GM12878 (cell line): ENCODE measurements around the gene PRCC. TPM values are rescaled to one million over a fixed set of nuclear protein-coding genes. Genes with fewer than 3 reads are reported as not detected.
A peak's percentile ranks its signal among the peaks of the same experiment; 100 is the strongest.

ENCODE experiments used
- ASH2L ChIP-seq: fragments of 300-600, 200-600 bp; sonication (generic); IDR thresholded peaks from 2 replicates; pipeline ENCODE4 v1.6.1; 2017; ENCODE audit warnings: low read depth, mild to moderate bottlenecking, borderline replicate concordance
- KAT2A ChIP-seq: conservative IDR thresholded peaks from 2 replicates; pipeline ENCODE4 v1.6.1; 2011; ENCODE audit warnings: low read depth, low read length; ENCODE audit not compliant: control insufficient read depth
- KLF5 ChIP-seq: fragments of 450-650 bp; IDR thresholded peaks from 2 replicates; pipeline ENCODE4 v1.6.1; 2014; ENCODE audit warnings: mild to moderate bottlenecking; ENCODE audit not compliant: partially characterized antibody
- MYB ChIP-seq: fragments of 150-350 bp; IDR thresholded peaks from 2 replicates; pipeline ENCODE4 v1.6.1; 2014; ENCODE audit warnings: mild to moderate bottlenecking, low read depth, low read length, borderline replicate concordance
- NRF1 ChIP-seq: conservative IDR thresholded peaks from 2 replicates; pipeline ENCODE4 v1.6.1; 2011; ENCODE audit warnings: mild to moderate bottlenecking, low read depth, low read length, improper control_type of control experiment
- PML ChIP-seq: IDR thresholded peaks from 2 replicates; pipeline ENCODE4 v1.6.1; 2012; ENCODE audit warnings: low read length, inconsistent platforms
- POLR2AphosphoS5 ChIP-seq: IDR thresholded peaks from 2 replicates; pipeline ENCODE4 v1.6.1; 2011; ENCODE audit warnings: mild to moderate bottlenecking, low read length, inconsistent platforms
- polyA plus RNA-seq, 11 experiments: library from polyadenylated mRNA; depleted of rRNA in 4 of 11; unstranded in 6 of 11; stranded (reverse) in 5 of 11; fragments of >200 nt; fragmentation: Nextera tagmentation in 4 of 11; fragmentation: Illumina TruSeq in 1 of 11; extraction: Ambion mirVana in 4 of 11; extraction: Trizol in 1 of 11; gene quantifications; 1 replicate in 1 of 11; 2 replicates in 10 of 11; pipeline versions ENCODE4 v1.2.1 to v1.2.3, GENCODE V29; 2011 to 2016; ENCODE audit warnings: inconsistent platforms in 2 of 11, missing spikeins in 2 of 11, low read depth in 1 of 11
- total RNA-seq, 4 experiments: library from RNA; depleted of rRNA in 3 of 4; stranded (reverse); fragments of >200 nt in 3 of 4; fragmentation: Illumina TruSeq in 1 of 4; extraction: Trizol in 1 of 4; gene quantifications; 2 replicates each; pipeline versions ENCODE4 v1.2.1 to v1.2.3, GENCODE V29; 2013 to 2021
- TF ChIP-seq, protein P1 (sequence below): IDR thresholded peaks from 2 replicates; pipeline ENCODE4 v1.6.1; 2012; ENCODE audit warnings: improper control_type of control experiment, low read depth, low read length; ENCODE audit not compliant: insufficient replicate concordance
- TF ChIP-seq, protein P2 (sequence below): fragments of 450-650 bp; IDR thresholded peaks from 2 replicates; pipeline ENCODE4 v1.6.1; 2016; ENCODE audit warnings: mild to moderate bottlenecking

PRCC gene
- total and polyA plus RNA-seq, 10 of the 15 experiments (the other 5 are each of a cell fraction or from before 2014, with no cell fraction given): 23.8 to 132 (median 63.1) TPM

- TF ChIP-seq POLR2AphosphoS5 (peak; percentile 85), KAT2A (no peak), NRF1 (no peak), PML (0 out of 2 replicates have a peak, but pooled peaks have one; percentile 64), MYB (0 out of 2 replicates have a peak, but pooled peaks have one; percentile 26), KLF5 (no peak), ASH2L (0 out of 2 replicates have a peak, but pooled peaks have one; percentile 86)
- TF ChIP-seq, protein P1, sequence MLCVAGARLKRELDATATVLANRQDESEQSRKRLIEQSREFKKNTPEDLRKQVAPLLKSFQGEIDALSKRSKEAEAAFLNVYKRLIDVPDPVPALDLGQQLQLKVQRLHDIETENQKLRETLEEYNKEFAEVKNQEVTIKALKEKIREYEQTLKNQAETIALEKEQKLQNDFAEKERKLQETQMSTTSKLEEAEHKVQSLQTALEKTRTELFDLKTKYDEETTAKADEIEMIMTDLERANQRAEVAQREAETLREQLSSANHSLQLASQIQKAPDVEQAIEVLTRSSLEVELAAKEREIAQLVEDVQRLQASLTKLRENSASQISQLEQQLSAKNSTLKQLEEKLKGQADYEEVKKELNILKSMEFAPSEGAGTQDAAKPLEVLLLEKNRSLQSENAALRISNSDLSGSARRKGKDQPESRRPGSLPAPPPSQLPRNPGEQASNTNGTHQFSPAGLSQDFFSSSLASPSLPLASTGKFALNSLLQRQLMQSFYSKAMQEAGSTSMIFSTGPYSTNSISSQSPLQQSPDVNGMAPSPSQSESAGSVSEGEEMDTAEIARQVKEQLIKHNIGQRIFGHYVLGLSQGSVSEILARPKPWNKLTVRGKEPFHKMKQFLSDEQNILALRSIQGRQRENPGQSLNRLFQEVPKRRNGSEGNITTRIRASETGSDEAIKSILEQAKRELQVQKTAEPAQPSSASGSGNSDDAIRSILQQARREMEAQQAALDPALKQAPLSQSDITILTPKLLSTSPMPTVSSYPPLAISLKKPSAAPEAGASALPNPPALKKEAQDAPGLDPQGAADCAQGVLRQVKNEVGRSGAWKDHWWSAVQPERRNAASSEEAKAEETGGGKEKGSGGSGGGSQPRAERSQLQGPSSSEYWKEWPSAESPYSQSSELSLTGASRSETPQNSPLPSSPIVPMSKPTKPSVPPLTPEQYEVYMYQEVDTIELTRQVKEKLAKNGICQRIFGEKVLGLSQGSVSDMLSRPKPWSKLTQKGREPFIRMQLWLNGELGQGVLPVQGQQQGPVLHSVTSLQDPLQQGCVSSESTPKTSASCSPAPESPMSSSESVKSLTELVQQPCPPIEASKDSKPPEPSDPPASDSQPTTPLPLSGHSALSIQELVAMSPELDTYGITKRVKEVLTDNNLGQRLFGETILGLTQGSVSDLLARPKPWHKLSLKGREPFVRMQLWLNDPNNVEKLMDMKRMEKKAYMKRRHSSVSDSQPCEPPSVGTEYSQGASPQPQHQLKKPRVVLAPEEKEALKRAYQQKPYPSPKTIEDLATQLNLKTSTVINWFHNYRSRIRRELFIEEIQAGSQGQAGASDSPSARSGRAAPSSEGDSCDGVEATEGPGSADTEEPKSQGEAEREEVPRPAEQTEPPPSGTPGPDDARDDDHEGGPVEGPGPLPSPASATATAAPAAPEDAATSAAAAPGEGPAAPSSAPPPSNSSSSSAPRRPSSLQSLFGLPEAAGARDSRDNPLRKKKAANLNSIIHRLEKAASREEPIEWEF: peak; percentile 43
- TF ChIP-seq, protein P2, sequence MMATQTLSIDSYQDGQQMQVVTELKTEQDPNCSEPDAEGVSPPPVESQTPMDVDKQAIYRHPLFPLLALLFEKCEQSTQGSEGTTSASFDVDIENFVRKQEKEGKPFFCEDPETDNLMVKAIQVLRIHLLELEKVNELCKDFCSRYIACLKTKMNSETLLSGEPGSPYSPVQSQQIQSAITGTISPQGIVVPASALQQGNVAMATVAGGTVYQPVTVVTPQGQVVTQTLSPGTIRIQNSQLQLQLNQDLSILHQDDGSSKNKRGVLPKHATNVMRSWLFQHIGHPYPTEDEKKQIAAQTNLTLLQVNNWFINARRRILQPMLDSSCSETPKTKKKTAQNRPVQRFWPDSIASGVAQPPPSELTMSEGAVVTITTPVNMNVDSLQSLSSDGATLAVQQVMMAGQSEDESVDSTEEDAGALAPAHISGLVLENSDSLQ: peak; percentile 94
Observed at GRCh38 chr1:156767101-156767878, at the start of gene PRCC (continued).
